H1 (cell line): ENCODE data around the gene PRUNE1. TPM values are rescaled to one million over a fixed set of nuclear protein-coding genes. Genes with fewer than 3 reads are reported as not detected.

ENCODE experiments used
- ATF3 ChIP-seq: IDR thresholded peaks from 2 replicates; pipeline ENCODE4 v1.6.1; 2011; ENCODE audit warnings: low read depth, mild to moderate bottlenecking, low read length; ENCODE audit not compliant: insufficient read depth
- CBX8 ChIP-seq: fragments of 300-800, 300-1000 bp; sonication (generic); IDR thresholded peaks from 2 replicates; pipeline ENCODE4 v1.7.1; 2016; ENCODE audit warnings: low read depth, low read length, borderline replicate concordance
- CEBPB ChIP-seq: IDR thresholded peaks from 2 replicates; pipeline ENCODE4 v1.6.1; 2012; ENCODE audit warnings: low read depth, low read length
- CHD7 ChIP-seq: fragments of 300-600 bp; sonication (generic); IDR thresholded peaks from 2 replicates; pipeline ENCODE4 v1.7.1; 2012; ENCODE audit warnings: low read length, moderate library complexity, mild to moderate bottlenecking, inconsistent platforms; ENCODE audit not compliant: insufficient replicate concordance
- EP300 ChIP-seq, 2 experiments: IDR thresholded peaks; 1 replicate in 1 of 2; 2 replicates in 1 of 2; pipeline ENCODE4 v1.6.1; 2011 to 2012; ENCODE audit warnings: low read depth in 2 of 2, low read length in 2 of 2, mild to moderate bottlenecking in 2 of 2, borderline replicate concordance in 1 of 2, inconsistent platforms in 1 of 2, moderate library complexity in 1 of 2
- GTF2F1 ChIP-seq: IDR thresholded peaks from 2 replicates; pipeline ENCODE4 v1.6.1; 2012; ENCODE audit warnings: low read depth, low read length, improper control_type of control experiment, borderline replicate concordance
- KDM5A ChIP-seq: fragments of 200-600 bp; IDR thresholded peaks from 2 replicates; pipeline ENCODE4 v1.7.1; 2012; ENCODE audit warnings: mild to moderate bottlenecking, low read length, inconsistent platforms, mixed read lengths
- RBBP5 ChIP-seq: IDR thresholded peaks from 2 replicates; pipeline ENCODE4 v1.7.1; 2012; ENCODE audit warnings: low read depth, mild to moderate bottlenecking, inconsistent platforms, low read length, moderate library complexity, borderline replicate concordance
- SP1 ChIP-seq: IDR thresholded peaks from 2 replicates; pipeline ENCODE4 v1.6.1; 2011; ENCODE audit warnings: low read depth, low read length
- SRF ChIP-seq: IDR thresholded peaks from 2 replicates; pipeline ENCODE4 v1.6.1; 2011; ENCODE audit warnings: mild to moderate bottlenecking, low read depth, low read length, moderate library complexity
- TAF7 ChIP-seq: optimal IDR thresholded peaks from 2 replicates; pipeline ENCODE3; 2011; ENCODE audit warnings: low read depth, mild to moderate bottlenecking, inconsistent platforms, low read length, moderate library complexity, borderline replicate concordance
- TCF12 ChIP-seq: IDR thresholded peaks from 2 replicates; pipeline ENCODE4 v1.6.1; 2011; ENCODE audit warnings: low read depth, mild to moderate bottlenecking, low read length
- polyA plus RNA-seq, 7 experiments: library from polyadenylated mRNA; depleted of rRNA in 3 of 7; stranded (reverse) in 5 of 7; unstranded in 2 of 7; fragments of >200 nt in 5 of 7; fragments of 200-250 nt in 2 of 7; gene quantifications; 1 replicate in 5 of 7; 2 replicates in 1 of 7; 4 replicates in 1 of 7; pipeline versions ENCODE4 v1.2.1 to v1.2.3, GENCODE V29; 2011 to 2013; ENCODE audit warnings: missing spikeins in 2 of 7, mixed read lengths in 2 of 7
- total RNA-seq: library from RNA; stranded (reverse); fragmentation: NEBNext Ultra II Directional; extraction: Animal tissue kit (Norgen Biotek cat#: 25700); gene quantifications from 2 replicates; pipeline ENCODE4 v1.2.1, GENCODE V29; 2021

Gene PRUNE1
- total and polyA plus RNA-seq, 2 of the 8 experiments (the other 6 are each of a cell fraction or from before 2014, with no cell fraction given), result 32.8 to 54.2 TPM

GRCh38 chr1:151047591-151047924, 39.3 kb downstream of the PRUNE1 start, which contains the start of gene C1orf56 (continued):
- no peak for TF ChIP-seq CHD7
- no peak for TF ChIP-seq KDM5A
- no peak for TF ChIP-seq EP300 (IDR thresholded peaks at IDR 0.05; ENCODE audit: borderline replicate concordance in 1 of 2, low read depth in 2 of 2, low read length in 2 of 2)
- no peak for TF ChIP-seq ATF3
- peak; percentile 63 for TF ChIP-seq TAF7
- TF ChIP-seq GTF2F1, result no peak
- TF ChIP-seq CEBPB, result no peak
- no peak for TF ChIP-seq CBX8
- TF ChIP-seq TCF12, result no peak
- no peak for TF ChIP-seq RBBP5
- no peak for TF ChIP-seq SRF
- TF ChIP-seq SP1, result no peak
